Neutrophil (primary cell): Measurements from ENCODE around the gene RNU4-1.

ENCODE experiments used
- H3K27ac ChIP-seq: fragments of 200-600 bp; sonication (generic); 2 replicates; pipeline ENCODE4 v1.5.1; 2016; ENCODE audit warnings: mild to moderate bottlenecking, moderate library complexity
- H3K27me3 ChIP-seq: fragments of 200-600 bp; sonication (generic); 2 replicates; pipeline ENCODE4 v1.6.0; 2016; ENCODE audit warnings: mild to moderate bottlenecking
- H3K36me3 ChIP-seq: fragments of 200-600 bp; sonication (generic); 2 replicates; pipeline ENCODE4 v1.5.1; 2017
- H3K4me1 ChIP-seq, 2 experiments: fragments of 200-600 bp in 1 of 2; sonication (generic) in 1 of 2; 1 replicate in 1 of 2; 2 replicates in 1 of 2; pipeline versions ENCODE4 v1.5.1 to v1.6.1; 2013 to 2016; ENCODE audit warnings: low read depth in 1 of 2, low read length in 1 of 2, mild to moderate bottlenecking in 1 of 2, moderate library complexity in 1 of 2; ENCODE audit not compliant: control insufficient read depth in 1 of 2, insufficient read depth in 1 of 2
- H3K4me3 ChIP-seq, 2 experiments: fragments of 200-600 bp in 1 of 2; sonication (generic) in 1 of 2; 1 replicate in 1 of 2; 2 replicates in 1 of 2; pipeline ENCODE4 v1.5.1; 2013 to 2016; ENCODE audit warnings: low read depth in 1 of 2, low read length in 1 of 2, mild to moderate bottlenecking in 1 of 2, moderate library complexity in 1 of 2
- H3K9me3 ChIP-seq: fragments of 200-600 bp; sonication (generic); 2 replicates; pipeline ENCODE4 v1.5.1; 2016
- CTCF ChIP-seq: fragments of 200-600 bp; sonication (generic); IDR thresholded peaks from 2 replicates; pipeline ENCODE4 v1.5.1; 2016; ENCODE audit warnings: antibody characterized with exemption

RNU4-1 gene

GRCh38 chr12:120332523-120332922 is 39.5 kb upstream of the RNU4-1 start:
- Histone ChIP-seq H3K9me3 (no peaks in the 10 kb centered on the region), H3K4me3 (no peak overlapping the region), H3K4me1 (no peaks in the 10 kb centered on the region), H3K27me3 (no peaks in the 10 kb centered on the region), H3K27ac (no peak overlapping the region), H3K36me3 (no peaks in the 10 kb centered on the region)
- TF ChIP-seq CTCF, result no peak

- no peak overlapping the region for H3K4me3 ChIP-seq
- H3K4me1 ChIP-seq, result no peaks in the 10 kb centered on the region
- no peak overlapping the region for H3K27ac ChIP-seq
- H3K36me3 ChIP-seq, result no peaks in the 10 kb centered on the region
- H3K27me3 ChIP-seq, result no peaks in the 10 kb centered on the region
- no peak for TF ChIP-seq CTCF
- H3K9me3 ChIP-seq, result no peaks in the 10 kb centered on the region
Measured at GRCh38 chr12:120332041-120332440, 39.0 kb upstream of the RNU4-1 start.

- Histone ChIP-seq H3K27me3 (no peaks in the 10 kb centered on the region), H3K36me3 (no peaks in the 10 kb centered on the region), H3K9me3 (no peaks in the 10 kb centered on the region), H3K4me1 (no peaks in the 10 kb centered on the region), H3K27ac (no peak overlapping the region), H3K4me3 (no peak overlapping the region)
- TF ChIP-seq CTCF, result no peak
Measured at GRCh38 chr12:120331390-120331789, 38.4 kb upstream of the RNU4-1 start.

GRCh38 chr12:120328228-120328627 is 35.2 kb upstream of the RNU4-1 start:
- TF ChIP-seq CTCF, result no peak
- Histone ChIP-seq H3K36me3 (no peaks in the 10 kb centered on the region), H3K4me1 (peaks cover 5 to 7% of the 10 kb centered on the region in 2 experiments), H3K9me3 (no peaks in the 10 kb centered on the region), H3K4me3 (no peak overlapping the region), H3K27ac (no peak overlapping the region), H3K27me3 (no peaks in the 10 kb centered on the region)

- Histone ChIP-seq H3K9me3 (no peaks in the 10 kb centered on the region), H3K36me3 (no peaks in the 10 kb centered on the region), H3K4me1 (peaks cover 5 to 7% of the 10 kb centered on the region in 2 experiments), H3K27me3 (no peaks in the 10 kb centered on the region), H3K4me3 (no peak within 1 kb of the TSS), H3K27ac (no peak within 1 kb of the TSS)
- no peak for TF ChIP-seq CTCF
Measured at GRCh38 chr12:120327593-120327992, 34.6 kb upstream of the RNU4-1 start, which contains the start of gene PLA2G1B. PLA2G1B (minus strand) TSS chr12:120327779; CDS start chr12:120327753, 26 bp downstream.

GRCh38 chr12:120324841-120325417 is 31.9 kb upstream of the RNU4-1 start:
- Histone ChIP-seq H3K4me1 (peaks cover 5 to 7% of the 10 kb centered on the region in 2 experiments), H3K27me3 (no peaks in the 10 kb centered on the region), H3K27ac (no peak overlapping the region), H3K36me3 (no peaks in the 10 kb centered on the region), H3K9me3 (no peaks in the 10 kb centered on the region), H3K4me3 (no peak overlapping the region)
- TF ChIP-seq CTCF, result no peak
